Tibial artery (tissue), 4 donors: Measurements from ENCODE around the gene IDH3G.

Experiments used
- DNase-seq, 2 donors: peaks; one replicate each; pipeline ENCODE4 v3.0.0-alpha.2; 2019
- H3K27ac ChIP-seq, 2 donors: fragments of 200-600 bp; sonication (generic) in 1 of 2; 1 replicate in 1 of 2; 2 replicates in 1 of 2; pipeline ENCODE4 v1.5.1; 2018 to 2019; ENCODE audit warnings: mild to moderate bottlenecking in 1 of 2
- H3K27me3 ChIP-seq, 2 donors: fragments of 200-600 bp; sonication (generic) in 1 of 2; one replicate each; pipeline versions ENCODE4 v1.5.1 to v1.6.0; 2016 to 2019
- H3K36me3 ChIP-seq, 3 donors: fragments of 200-600 bp; sonication (generic) in 2 of 3; one replicate each; pipeline ENCODE4 v1.5.1; 2016 to 2019; ENCODE audit warnings: mild to moderate bottlenecking in 2 of 3
- H3K4me1 ChIP-seq, 4 donors: fragments of 200-600 bp; sonication (generic) in 2 of 4; 1 replicate in 3 of 4; 2 replicates in 1 of 4; pipeline ENCODE4 v1.5.1; 2016 to 2019
- H3K4me3 ChIP-seq, 2 donors: fragments of 200-600 bp; sonication (generic) in 1 of 2; 1 replicate in 1 of 2; 2 replicates in 1 of 2; pipeline ENCODE4 v1.5.1; 2018 to 2019; ENCODE audit warnings: mild to moderate bottlenecking in 2 of 2
- H3K9me3 ChIP-seq, 3 donors: fragments of 200-600 bp; sonication (generic) in 1 of 3; one replicate each; pipeline ENCODE4 v1.5.1; 2016 to 2019
- intact Hi-C: fragments of 100-400 bp; cut with DNase I; formaldehyde crosslinking; loops from one replicate; pipeline ENCODE4 v1.15.0; 2023; ENCODE audit warnings: low total_unique reads
- TF ChIP-seq, protein P1 (sequence below), 2 experiments: fragments of 200-600 bp in 1 of 2; fragments of 450-650 bp in 1 of 2; IDR thresholded peaks; one replicate each; pipeline ENCODE4 v1.5.1; 2017 to 2019; ENCODE audit warnings: antibody characterized with exemption in 2 of 2, mild to moderate bottlenecking in 1 of 2, moderate library complexity in 1 of 2

IDH3G gene

DNA sequence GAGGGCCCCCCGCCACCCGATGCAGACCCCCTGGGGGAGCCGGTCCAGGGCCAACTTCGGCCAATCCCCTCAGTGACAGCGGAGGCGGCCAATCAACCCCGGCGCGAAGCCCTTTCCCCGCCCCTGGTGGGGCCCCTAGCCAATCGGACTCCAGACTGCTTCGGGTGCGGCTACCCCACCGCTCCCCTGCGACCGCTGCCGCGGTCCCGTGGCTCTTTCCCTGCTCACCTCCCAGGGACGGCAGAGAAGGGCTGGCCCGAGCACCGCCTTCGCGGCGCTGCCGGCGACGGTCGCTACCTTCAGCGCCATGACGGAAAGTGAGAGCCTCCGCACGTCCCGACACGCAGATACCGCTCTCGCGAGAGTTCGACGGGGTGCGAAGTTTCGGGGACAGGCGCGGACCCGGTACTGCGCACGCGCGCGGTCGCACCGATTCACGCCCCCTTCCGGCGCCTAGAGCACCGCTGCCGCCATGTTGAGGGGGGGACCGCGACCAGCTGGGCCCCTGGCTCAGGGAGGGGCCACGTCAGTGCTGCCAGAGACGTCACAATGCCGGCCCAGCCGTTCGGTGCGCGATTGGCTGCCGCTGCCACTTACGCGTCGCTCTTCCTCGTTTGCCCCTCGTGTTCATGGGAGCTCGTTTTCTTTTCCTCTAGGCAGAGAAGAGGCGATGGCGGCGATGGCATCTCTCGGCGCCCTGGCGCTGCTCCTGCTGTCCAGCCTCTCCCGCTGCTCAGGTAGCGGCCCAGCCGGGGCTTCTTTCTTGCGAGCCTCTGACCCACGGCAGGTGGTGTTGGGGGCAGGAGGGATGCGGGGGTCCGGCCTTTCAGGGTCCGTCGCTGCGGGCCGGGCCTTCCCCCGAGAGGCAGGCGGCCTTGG, at the start of gene IDH3G, which contains the start of gene SSR4:
IDH3G (minus strand) TSS at position 358 of the 879 bp plus-strand sequence; CDS start at position 309, 49 bp downstream.
SSR4 (plus strand) TSS at position 651 of the 879 bp plus-strand sequence; CDS start at position 671, 20 bp downstream.
- H3K4me3 ChIP-seq = peak within 1 kb of the TSS; percentile 66 to 81
- H3K36me3 ChIP-seq = peaks cover 4 to 39% (median 29%) of the 10 kb centered on the region in 3 donors
- H3K27me3 ChIP-seq = no peaks in the 10 kb centered on the region
- H3K4me1 ChIP-seq = peaks cover 0 to 34% (median 22%) of the 10 kb centered on the region in 4 donors
- TF ChIP-seq, protein P1, sequence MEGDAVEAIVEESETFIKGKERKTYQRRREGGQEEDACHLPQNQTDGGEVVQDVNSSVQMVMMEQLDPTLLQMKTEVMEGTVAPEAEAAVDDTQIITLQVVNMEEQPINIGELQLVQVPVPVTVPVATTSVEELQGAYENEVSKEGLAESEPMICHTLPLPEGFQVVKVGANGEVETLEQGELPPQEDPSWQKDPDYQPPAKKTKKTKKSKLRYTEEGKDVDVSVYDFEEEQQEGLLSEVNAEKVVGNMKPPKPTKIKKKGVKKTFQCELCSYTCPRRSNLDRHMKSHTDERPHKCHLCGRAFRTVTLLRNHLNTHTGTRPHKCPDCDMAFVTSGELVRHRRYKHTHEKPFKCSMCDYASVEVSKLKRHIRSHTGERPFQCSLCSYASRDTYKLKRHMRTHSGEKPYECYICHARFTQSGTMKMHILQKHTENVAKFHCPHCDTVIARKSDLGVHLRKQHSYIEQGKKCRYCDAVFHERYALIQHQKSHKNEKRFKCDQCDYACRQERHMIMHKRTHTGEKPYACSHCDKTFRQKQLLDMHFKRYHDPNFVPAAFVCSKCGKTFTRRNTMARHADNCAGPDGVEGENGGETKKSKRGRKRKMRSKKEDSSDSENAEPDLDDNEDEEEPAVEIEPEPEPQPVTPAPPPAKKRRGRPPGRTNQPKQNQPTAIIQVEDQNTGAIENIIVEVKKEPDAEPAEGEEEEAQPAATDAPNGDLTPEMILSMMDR (IDR thresholded peaks at IDR 0.05) = no peak
- peaks cover 0 to 13% (median 12%) of the 10 kb centered on the region in 3 donors for H3K9me3 ChIP-seq
- intact Hi-C loops = no loop called here
- peak within 1 kb of the TSS; percentile 90 to 93 for H3K27ac ChIP-seq
- peak; percentile 88 to 96 for DNase-seq

GRCh38 chrX:153836921-153837320, 42.7 kb upstream of the IDH3G start:
- Histone ChIP-seq H3K36me3 (no peaks in the 10 kb centered on the region), H3K4me1 (no peaks in the 10 kb centered on the region), H3K4me3 (no peak overlapping the region), H3K27ac (no peak overlapping the region), H3K9me3 (no peaks in the 10 kb centered on the region), H3K27me3 (no peaks in the 10 kb centered on the region)
- DNase-seq = no peak
- intact Hi-C loops = no loop called here
- TF ChIP-seq, protein P1 (IDR thresholded peaks at IDR 0.05) = no peak

DNA sequence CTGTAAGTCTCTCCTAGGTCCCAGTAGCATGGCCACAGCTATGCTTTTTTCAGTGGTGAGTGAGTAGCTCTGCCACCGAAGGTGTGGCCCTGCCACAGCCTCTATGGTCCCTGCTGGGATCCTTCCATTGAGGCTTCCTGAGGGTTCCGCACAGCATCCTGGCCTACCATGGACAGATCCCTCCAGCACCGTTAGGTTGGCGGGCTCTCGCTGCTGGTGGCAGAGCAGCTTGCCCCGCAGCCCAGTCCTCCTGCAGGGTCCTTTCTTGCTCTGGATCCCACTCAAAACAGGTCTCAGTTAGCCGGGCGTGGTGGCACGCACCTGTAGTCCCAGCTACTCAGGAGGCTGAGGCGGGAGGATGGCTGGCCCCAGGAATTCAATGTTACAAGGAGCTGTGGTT, 38.6 kb upstream of the IDH3G start:
- Histone ChIP-seq H3K4me3 (no peak overlapping the region), H3K9me3 (no peaks in the 10 kb centered on the region), H3K36me3 (no peaks in the 10 kb centered on the region), H3K27me3 (no peaks in the 10 kb centered on the region), H3K27ac (no peak overlapping the region), H3K4me1 (peaks cover 0 to 26% (median 4%) of the 10 kb centered on the region in 4 donors)
- DNase-seq = no peak
- intact Hi-C loops = no loop called here
- TF ChIP-seq, protein P1 (IDR thresholded peaks at IDR 0.05) = no peak

DNA sequence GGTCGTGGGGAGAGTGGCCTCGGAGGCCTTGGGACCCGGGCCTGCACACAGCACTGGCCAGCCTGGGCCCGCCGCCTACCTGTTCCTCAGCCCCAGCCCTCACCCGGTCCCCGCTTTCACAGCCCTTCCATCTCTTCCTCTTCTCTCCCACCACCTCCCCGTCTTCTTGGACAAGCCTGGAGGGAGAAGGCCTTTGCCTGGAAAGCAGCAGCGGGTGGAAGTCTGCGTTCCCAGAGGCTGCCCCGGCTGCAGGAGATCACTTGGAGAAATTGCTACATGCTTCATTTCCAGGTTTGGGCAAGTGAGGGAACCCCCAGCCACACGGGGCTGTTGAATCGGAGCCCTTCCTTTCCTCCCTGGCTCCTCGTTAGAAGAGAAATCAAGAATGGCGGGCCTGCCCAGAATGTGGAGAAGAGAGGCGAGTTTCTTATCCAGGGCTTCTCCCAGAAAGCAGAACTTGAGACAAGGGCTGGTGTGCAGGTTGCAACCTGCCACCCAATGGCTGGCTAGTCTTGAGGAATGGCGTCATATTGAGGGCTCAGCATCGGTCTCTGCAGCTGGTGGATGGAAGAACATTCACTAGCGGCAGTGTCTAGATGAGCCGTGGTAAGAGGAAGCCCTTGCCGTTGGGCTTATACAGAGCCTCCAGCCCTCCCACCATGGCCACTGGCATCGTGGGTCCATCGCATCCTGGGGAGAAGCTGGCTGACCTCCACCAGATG, 37.4 kb upstream of the IDH3G start:
- Histone ChIP-seq H3K27ac (no peak overlapping the region), H3K36me3 (no peaks in the 10 kb centered on the region), H3K4me3 (no peak overlapping the region), H3K4me1 (peaks cover 0 to 27% (median 4%) of the 10 kb centered on the region in 4 donors), H3K9me3 (no peaks in the 10 kb centered on the region), H3K27me3 (no peaks in the 10 kb centered on the region)
- DNase-seq = no peak
- intact Hi-C loops = no loop called here
- TF ChIP-seq, protein P1 (IDR thresholded peaks at IDR 0.05) = no peak

GRCh38 chrX:153830640-153831428, 36.7 kb upstream of the IDH3G start:
- H3K36me3 ChIP-seq = no peaks in the 10 kb centered on the region
- intact Hi-C loops = no loop called here
- TF ChIP-seq, protein P1 (IDR thresholded peaks at IDR 0.05) = no peak
- no peaks in the 10 kb centered on the region for H3K27me3 ChIP-seq
- H3K4me1 ChIP-seq = peaks cover 0 to 27% (median 4%) of the 10 kb centered on the region in 4 donors
- peak overlapping the region; percentile 55 to 57 for H3K4me3 ChIP-seq
- H3K9me3 ChIP-seq = no peaks in the 10 kb centered on the region
- DNase-seq = no peak
- no peak overlapping the region for H3K27ac ChIP-seq
